Left lung (tissue), 10 donors: ENCODE measurements around the gene HEATR5A. TPM values are rescaled to one million over a fixed set of nuclear protein-coding genes. Genes with fewer than 3 reads are reported as not detected.

ENCODE experiments used
- ATAC-seq: fragments of 200-7000 bp; cut with Tn5 transposase; one replicate; pipeline ENCODE4 v1.9.1; 2020; ENCODE audit warnings: moderate library complexity
- DNase-seq, 4 donors: peaks; one replicate each; pipeline ENCODE4 v3.0.0-alpha.2; 2013 to 2020
- H3K27ac ChIP-seq, 2 donors: fragments of 200-600 bp; sonication (generic) in 1 of 2; one replicate each; pipeline versions ENCODE4 v1.5.0 to v1.8.0; 2020 to 2021
- H3K27me3 ChIP-seq, 2 donors: fragments of 200-600 bp; sonication (generic) in 1 of 2; one replicate each; pipeline versions ENCODE4 v1.5.0 to v1.8.0; 2020 to 2021
- H3K36me3 ChIP-seq, 2 donors: fragments of 200-600 bp; sonication (generic) in 1 of 2; one replicate each; pipeline versions ENCODE4 v1.5.0 to v1.8.0; 2020 to 2021
- H3K4me1 ChIP-seq, 2 donors: fragments of 200-600 bp; one replicate each; pipeline ENCODE4 v1.8.0; 2021
- H3K4me3 ChIP-seq, 2 donors: fragments of 200-600 bp; sonication (generic) in 1 of 2; one replicate each; pipeline versions ENCODE4 v1.5.0 to v1.8.0; 2020 to 2021; ENCODE audit warnings: mild to moderate bottlenecking in 1 of 2
- H3K9me3 ChIP-seq, 2 donors: fragments of 200-600 bp; sonication (generic) in 1 of 2; one replicate each; pipeline versions ENCODE4 v1.5.0 to v1.8.0; 2020 to 2021
- CTCF ChIP-seq, 2 donors: fragments of 200-600 bp; sonication (generic) in 1 of 2; IDR thresholded peaks; one replicate each; pipeline versions ENCODE4 v1.5.0 to v1.8.0; 2021; ENCODE audit warnings: antibody characterized with exemption in 2 of 2
- intact Hi-C, 2 donors: fragments of 100-400 bp; cut with DNase I; formaldehyde crosslinking; loops; one replicate each; pipeline versions ENCODE4 v1.11.2 to v1.14.2; 2022
- polyA plus RNA-seq, 6 donors: library from polyadenylated mRNA; unstranded; fragments of 120-200 nt; gene quantifications; one replicate each; pipeline ENCODE4 v1.2.1, GENCODE V29; 2013; ENCODE audit not compliant: insufficient read length in 6 of 6
- total RNA-seq, 2 donors: library from RNA; stranded (reverse); fragmentation: NEBNext Ultra II Directional; extraction: Animal tissue kit (Norgen Biotek cat#: 25700); gene quantifications; one replicate each; pipeline ENCODE4 v1.2.1, GENCODE V29; 2021
- donor health status: DM: no; HTN: yes; CAD: no.
- donor health status: DM: no; HTN: no; CAD: no.

HEATR5A gene
- total and polyA plus RNA-seq, 8 donors: 18.5 to 72.5 (median 21.3) TPM

- no peak overlapping the region for H3K4me3 ChIP-seq
- H3K27ac ChIP-seq: no peak overlapping the region
- intact Hi-C loops: no loop called here
- no peaks in the 10 kb centered on the region for H3K9me3 ChIP-seq
- no peak for TF ChIP-seq CTCF (IDR thresholded peaks at IDR 0.05)
- peaks cover 0 to 8% of the 10 kb centered on the region in 2 donors for H3K4me1 ChIP-seq
- H3K27me3 ChIP-seq: no peaks in the 10 kb centered on the region
- H3K36me3 ChIP-seq: peaks cover 0 to 21% of the 10 kb centered on the region in 2 donors
- no peak for ATAC-seq
- no peak for DNase-seq
These were observed 15.2 kb downstream of the HEATR5A start for GRCh38 chr14:31405106-31405505.

- Histone ChIP-seq H3K4me3 (no peak overlapping the region), H3K4me1 (no peaks in the 10 kb centered on the region), H3K27me3 (no peaks in the 10 kb centered on the region), H3K36me3 (peaks cover 0 to 34% of the 10 kb centered on the region in 2 donors), H3K9me3 (no peaks in the 10 kb centered on the region), H3K27ac (no peak overlapping the region)
- DNase-seq: no peak
- intact Hi-C loops: no loop called here
- TF ChIP-seq CTCF (IDR thresholded peaks at IDR 0.05): no peak
- ATAC-seq: no peak
These were observed 16.6 kb downstream of the HEATR5A start for GRCh38 chr14:31403707-31404106.

GRCh38 chr14:31402764-31403439, 17.4 kb downstream of the HEATR5A start:
- H3K4me1 ChIP-seq: no peaks in the 10 kb centered on the region

GRCh38 chr14:31401369-31401932, 18.9 kb downstream of the HEATR5A start:
- ATAC-seq (no peak), DNase-seq (no peak)
- no peaks in the 10 kb centered on the region for H3K9me3 ChIP-seq
- no peaks in the 10 kb centered on the region for H3K27me3 ChIP-seq
- TF ChIP-seq CTCF (IDR thresholded peaks at IDR 0.05): no peak
- no peak overlapping the region for H3K4me3 ChIP-seq
- H3K27ac ChIP-seq: no peak overlapping the region
- H3K36me3 ChIP-seq: peaks cover 0 to 57% of the 10 kb centered on the region in 2 donors
- H3K4me1 ChIP-seq: no peaks in the 10 kb centered on the region
- intact Hi-C loops: no loop called here

More at GRCh38 chr14:31402764-31403439, 17.4 kb downstream of the HEATR5A start:
- ATAC-seq (no peak), DNase-seq (no peak)
- TF ChIP-seq CTCF (IDR thresholded peaks at IDR 0.05): no peak
- intact Hi-C loops: no loop called here
- H3K36me3 ChIP-seq: peaks cover 0 to 42% of the 10 kb centered on the region in 2 donors
- H3K9me3 ChIP-seq: no peaks in the 10 kb centered on the region
- no peaks in the 10 kb centered on the region for H3K27me3 ChIP-seq
- no peak overlapping the region for H3K27ac ChIP-seq
- no peak overlapping the region for H3K4me3 ChIP-seq

- H3K36me3 ChIP-seq: peaks cover 0 to 69% of the 10 kb centered on the region in 2 donors
- no peaks in the 10 kb centered on the region for H3K27me3 ChIP-seq
- H3K9me3 ChIP-seq: no peaks in the 10 kb centered on the region
- no peaks in the 10 kb centered on the region for H3K4me1 ChIP-seq
- ATAC-seq (no peak), DNase-seq (no peak)
- H3K4me3 ChIP-seq: no peak overlapping the region
- TF ChIP-seq CTCF (IDR thresholded peaks at IDR 0.05): no peak
- intact Hi-C loops: no loop called here
- no peak overlapping the region for H3K27ac ChIP-seq
These were observed 20.2 kb downstream of the HEATR5A start for GRCh38 chr14:31400031-31400638.
